Coronary artery (tissue), 2 donors: ENCODE measurements around the gene KCTD15.

ENCODE experiments used
- DNase-seq: peaks from one replicate; pipeline ENCODE4 v3.0.0-alpha.2; 2017; ENCODE audit warnings: low spot score
- H3K27ac ChIP-seq, 2 donors: fragments of 200-600 bp; sonication (generic); one replicate each; pipeline ENCODE4 v1.5.1; 2016 to 2019
- H3K4me3 ChIP-seq: fragments of 200-600 bp; sonication (generic); 2 replicates; pipeline ENCODE4 v1.5.1; 2016; ENCODE audit warnings: mild to moderate bottlenecking, moderate library complexity
- TF ChIP-seq, protein P1 (sequence below): fragments of 200-600 bp; sonication (generic); IDR thresholded peaks from one replicate; pipeline ENCODE4 v1.5.1; 2019; ENCODE audit warnings: antibody characterized with exemption

Gene KCTD15

GRCh38 chr19:33777351-33777750 lies 19.3 kb upstream of the KCTD15 start:
- H3K27ac ChIP-seq: no peak overlapping the region
- no peak overlapping the region for H3K4me3 ChIP-seq
- TF ChIP-seq, protein P1, sequence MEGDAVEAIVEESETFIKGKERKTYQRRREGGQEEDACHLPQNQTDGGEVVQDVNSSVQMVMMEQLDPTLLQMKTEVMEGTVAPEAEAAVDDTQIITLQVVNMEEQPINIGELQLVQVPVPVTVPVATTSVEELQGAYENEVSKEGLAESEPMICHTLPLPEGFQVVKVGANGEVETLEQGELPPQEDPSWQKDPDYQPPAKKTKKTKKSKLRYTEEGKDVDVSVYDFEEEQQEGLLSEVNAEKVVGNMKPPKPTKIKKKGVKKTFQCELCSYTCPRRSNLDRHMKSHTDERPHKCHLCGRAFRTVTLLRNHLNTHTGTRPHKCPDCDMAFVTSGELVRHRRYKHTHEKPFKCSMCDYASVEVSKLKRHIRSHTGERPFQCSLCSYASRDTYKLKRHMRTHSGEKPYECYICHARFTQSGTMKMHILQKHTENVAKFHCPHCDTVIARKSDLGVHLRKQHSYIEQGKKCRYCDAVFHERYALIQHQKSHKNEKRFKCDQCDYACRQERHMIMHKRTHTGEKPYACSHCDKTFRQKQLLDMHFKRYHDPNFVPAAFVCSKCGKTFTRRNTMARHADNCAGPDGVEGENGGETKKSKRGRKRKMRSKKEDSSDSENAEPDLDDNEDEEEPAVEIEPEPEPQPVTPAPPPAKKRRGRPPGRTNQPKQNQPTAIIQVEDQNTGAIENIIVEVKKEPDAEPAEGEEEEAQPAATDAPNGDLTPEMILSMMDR: no peak
- no peak for DNase-seq

DNA sequence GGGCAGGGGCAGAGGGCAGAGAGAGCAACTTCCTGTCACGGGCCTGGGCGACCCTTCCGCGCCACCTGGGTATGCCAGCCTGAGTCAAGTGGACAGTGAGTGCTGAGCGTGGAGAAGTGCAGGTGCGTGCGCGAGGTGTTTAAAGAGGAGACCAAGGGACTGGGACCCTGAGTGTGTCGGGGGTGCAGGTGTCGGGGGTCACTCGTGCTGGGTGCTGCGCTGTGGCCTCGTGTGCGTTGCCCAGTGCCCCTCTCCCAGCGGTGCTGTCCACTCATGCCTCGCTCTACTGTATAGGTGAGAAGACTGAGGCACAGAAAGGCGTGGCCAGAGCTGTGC lies 18.9 kb upstream of the KCTD15 start:
- no peak for DNase-seq
- Histone ChIP-seq H3K27ac (no peak overlapping the region), H3K4me3 (no peak overlapping the region)
- TF ChIP-seq, protein P1: no peak

DNA sequence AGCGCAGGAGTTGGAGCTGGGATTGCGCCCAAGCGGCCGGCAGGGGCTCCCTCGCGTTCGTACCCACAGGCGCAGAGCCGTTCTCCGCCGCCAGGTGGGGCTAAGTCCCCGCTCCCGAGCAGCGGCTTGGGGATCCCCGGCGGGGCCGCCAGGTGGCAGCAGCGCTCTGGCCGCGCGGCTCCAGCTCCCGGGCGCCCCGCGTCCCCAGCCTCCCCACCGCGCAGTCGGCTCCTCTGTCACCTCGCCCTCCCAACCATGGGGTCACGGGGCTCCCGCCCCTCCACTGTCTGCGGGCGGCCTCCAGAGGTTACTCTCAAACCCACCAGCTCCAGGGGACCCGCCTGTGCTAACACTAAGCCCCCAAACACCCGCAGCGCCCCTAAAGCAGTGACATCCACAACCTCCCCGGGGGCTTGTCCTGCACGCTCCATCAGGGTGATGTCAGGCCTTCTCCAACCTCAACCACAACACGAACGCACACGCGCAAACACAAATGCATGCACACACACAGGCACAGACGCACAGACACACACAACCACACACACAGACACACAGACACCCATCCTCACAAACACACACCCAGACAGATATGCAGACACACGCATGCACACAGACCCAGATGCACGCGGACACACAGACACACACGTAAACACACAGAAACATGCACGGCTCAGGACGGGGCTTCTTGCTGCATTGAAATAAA lies 18.4 kb upstream of the KCTD15 start:
- Histone ChIP-seq H3K27ac (no peak overlapping the region), H3K4me3 (peak overlapping the region; percentile 57)
- TF ChIP-seq, protein P1: peak; percentile 100
- peak; percentile 82 for DNase-seq

- no peak for DNase-seq
Measured at GRCh38 chr19:33779849-33780248, 16.8 kb upstream of the KCTD15 start.

GRCh38 chr19:33780251-33780650 lies 16.4 kb upstream of the KCTD15 start:
- peak overlapping the region; percentile 18 for H3K4me3 ChIP-seq
- H3K27ac ChIP-seq: no peak overlapping the region
- TF ChIP-seq, protein P1: no peak
- no peak for DNase-seq

More at GRCh38 chr19:33779849-33780248, 16.8 kb upstream of the KCTD15 start:
- Histone ChIP-seq H3K27ac (no peak overlapping the region), H3K4me3 (no peak overlapping the region)
- TF ChIP-seq, protein P1: no peak

- DNase-seq: no peak
- Histone ChIP-seq H3K4me3 (peak overlapping the region; percentile 18), H3K27ac (no peak overlapping the region)
- TF ChIP-seq, protein P1: no peak
Measured at GRCh38 chr19:33780746-33781145, 15.9 kb upstream of the KCTD15 start.

DNA sequence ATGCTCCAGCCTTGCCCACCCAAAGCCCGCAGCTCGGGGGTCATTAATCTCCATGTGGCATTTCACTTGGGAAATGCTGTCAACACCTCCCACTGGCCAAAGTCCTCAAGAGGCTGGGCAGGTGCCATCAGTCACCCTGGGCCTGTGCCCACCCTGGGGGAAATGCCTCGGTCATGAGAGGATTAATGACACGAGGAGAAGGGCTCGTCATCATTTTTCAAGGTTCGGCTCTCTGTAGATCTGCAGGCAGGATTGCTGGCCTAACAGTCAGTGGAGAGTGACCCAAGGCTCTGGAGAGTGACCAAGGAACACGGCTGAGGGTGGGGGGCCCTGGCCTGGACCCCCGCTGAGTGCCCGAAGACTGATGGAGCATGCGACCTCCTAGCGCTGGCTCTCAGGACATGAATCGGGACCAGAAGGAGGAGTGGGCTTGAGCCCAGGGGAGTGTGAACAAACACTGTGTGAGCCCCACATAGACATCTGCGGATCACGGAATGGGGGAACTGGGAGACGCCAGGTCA lies 15.2 kb upstream of the KCTD15 start:
- H3K4me3 ChIP-seq: no peak overlapping the region
- TF ChIP-seq, protein P1: no peak
- no peak overlapping the region for H3K27ac ChIP-seq
- DNase-seq: no peak
